Chondrocyte (in vitro differentiated cells): ENCODE data around the gene DNAJC22. TPM values are rescaled to one million over a fixed set of nuclear protein-coding genes. Genes with fewer than 3 reads are reported as not detected.

Experiments used
- DNase-seq: peaks from one replicate; pipeline ENCODE4 v3.0.0; 2021; ENCODE audit warnings: mixed read lengths, low spot score
- H3K27ac Mint-ChIP-seq: one replicate; pipeline ENCODE4 v1.8.0; 2021; ENCODE audit warnings: mild to moderate bottlenecking, moderate library complexity, mixed read lengths; ENCODE audit not compliant: unreplicated experiment
- H3K27me3 Mint-ChIP-seq: 2 replicates; pipeline ENCODE4 v1.8.0; 2021; ENCODE audit warnings: low read depth, mixed read lengths
- H3K36me3 Mint-ChIP-seq: 2 replicates; pipeline ENCODE4 v1.8.0; 2021; ENCODE audit warnings: low read depth, mixed read lengths
- H3K4me1 Mint-ChIP-seq: 2 replicates; pipeline ENCODE4 v1.8.0; 2021; ENCODE audit warnings: low read depth, mild to moderate bottlenecking, mixed read lengths
- H3K4me3 Mint-ChIP-seq: one replicate; pipeline ENCODE4 v1.8.0; 2021; ENCODE audit warnings: mild to moderate bottlenecking, moderate library complexity, mixed read lengths; ENCODE audit not compliant: unreplicated experiment
- H3K9me3 Mint-ChIP-seq: 2 replicates; pipeline ENCODE4 v1.8.0; 2021; ENCODE audit warnings: low read depth, mixed read lengths
- CTCF ChIP-seq: fragments of 200-600 bp; sonication (generic); IDR thresholded peaks from 2 replicates; pipeline ENCODE4 v1.5.0; 2021; ENCODE audit warnings: antibody characterized with exemption, mild to moderate bottlenecking, moderate library complexity
- total RNA-seq: library from RNA; stranded (reverse); gene quantifications from 3 replicates; pipeline ENCODE4 v1.2.1, GENCODE V29; 2021

DNAJC22 gene
- total RNA-seq, 1 donor from 2014 or later: 0.50 TPM

- no peak for TF ChIP-seq CTCF
- H3K36me3 Mint-ChIP-seq: no peaks in the 10 kb centered on the region
- no peak for DNase-seq
- no peaks in the 10 kb centered on the region for H3K9me3 Mint-ChIP-seq
- peaks cover 49% of the 10 kb centered on the region for H3K4me1 Mint-ChIP-seq
- peak overlapping the region; percentile 17 for H3K27ac Mint-ChIP-seq
- peak overlapping the region; percentile 65 for H3K4me3 Mint-ChIP-seq
- H3K27me3 Mint-ChIP-seq: peaks cover 17% of the 10 kb centered on the region
Observed at GRCh38 chr12:49342914-49343731, 3.6 kb upstream of the DNAJC22 start.

DNA sequence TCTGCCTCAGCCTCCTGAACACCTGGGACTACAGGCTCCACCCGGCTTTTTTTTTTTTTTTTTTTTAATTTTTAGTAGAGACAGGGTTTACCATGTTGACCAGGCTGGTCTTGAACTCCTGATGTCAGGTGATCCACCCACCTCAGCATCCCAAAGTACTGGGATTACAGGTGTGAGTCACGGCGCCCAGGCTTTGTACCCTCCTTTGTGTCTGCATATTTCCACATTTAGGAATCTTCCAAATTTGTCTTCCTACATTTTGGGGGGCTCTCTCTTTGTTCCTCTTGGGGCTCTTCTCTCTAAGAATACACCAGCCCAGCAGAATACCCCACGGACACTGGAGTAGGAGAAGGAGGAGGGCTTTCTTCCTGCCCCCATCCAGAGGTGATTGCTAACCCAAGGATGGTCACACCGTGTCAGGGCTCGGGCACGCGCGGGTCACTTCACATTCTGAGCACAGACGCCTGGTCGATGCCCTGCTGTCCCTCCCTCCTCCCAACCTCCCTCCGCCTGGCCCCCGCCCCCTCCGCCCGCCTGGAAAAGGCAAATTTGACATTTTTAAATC, 2.1 kb upstream of the DNAJC22 start:
- no peak overlapping the region for H3K27ac Mint-ChIP-seq
- no peak overlapping the region for H3K4me3 Mint-ChIP-seq
- H3K36me3 Mint-ChIP-seq: no peaks in the 10 kb centered on the region
- DNase-seq: no peak
- peaks cover 39% of the 10 kb centered on the region for H3K4me1 Mint-ChIP-seq
- H3K9me3 Mint-ChIP-seq: no peaks in the 10 kb centered on the region
- H3K27me3 Mint-ChIP-seq: peaks cover 17% of the 10 kb centered on the region
- TF ChIP-seq CTCF: no peak

- H3K36me3 Mint-ChIP-seq: no peaks in the 10 kb centered on the region
- no peaks in the 10 kb centered on the region for H3K9me3 Mint-ChIP-seq
- H3K27me3 Mint-ChIP-seq: peaks cover 17% of the 10 kb centered on the region
- peak; percentile 8 for TF ChIP-seq CTCF
- H3K4me3 Mint-ChIP-seq: peak overlapping the region; percentile 65
- no peak for DNase-seq
- peaks cover 32% of the 10 kb centered on the region for H3K4me1 Mint-ChIP-seq
- H3K27ac Mint-ChIP-seq: no peak overlapping the region
Observed at GRCh38 chr12:49345051-49345824, 1.4 kb upstream of the DNAJC22 start.

DNA sequence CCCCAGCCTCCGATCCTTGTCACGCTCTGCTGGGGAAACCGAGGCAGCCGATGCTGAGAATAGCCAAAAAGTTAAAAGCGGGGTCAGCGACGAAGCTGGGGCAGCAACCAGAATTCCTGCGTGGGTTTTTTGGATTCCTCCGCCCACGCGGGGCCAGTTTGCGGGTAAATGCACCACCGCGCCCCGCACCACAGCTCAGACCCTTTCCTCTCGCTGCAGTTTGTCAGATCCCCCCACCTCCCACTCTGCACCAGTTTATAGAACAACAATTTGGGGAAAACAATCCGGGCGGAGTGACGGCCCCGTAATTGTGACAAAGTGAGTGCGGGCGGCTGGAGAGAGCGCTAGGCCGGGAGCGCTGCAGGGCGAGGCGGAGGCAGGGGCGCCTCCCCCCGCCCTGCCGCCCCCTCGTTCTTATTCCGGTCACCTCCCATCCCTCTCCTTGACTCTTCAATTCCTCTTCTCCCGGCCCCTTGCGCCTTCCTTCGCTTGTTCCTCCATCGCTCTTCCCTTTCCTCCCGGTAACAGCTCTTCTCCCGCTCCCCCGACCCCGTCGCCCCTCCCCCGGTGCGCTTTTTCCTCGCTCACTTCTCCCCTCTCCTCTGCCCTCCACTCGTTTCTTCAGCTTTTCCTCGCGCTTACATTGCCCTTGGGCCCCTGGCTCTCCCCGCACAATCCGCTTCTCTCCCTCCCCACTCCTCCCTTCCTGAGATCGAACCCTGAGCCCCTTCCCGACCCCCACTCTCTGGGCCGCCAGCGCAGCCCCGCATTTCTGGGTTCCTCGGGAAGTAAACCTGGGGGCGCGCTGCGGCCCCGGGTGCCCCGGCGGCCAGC, 646 bp upstream of the DNAJC22 start:
- H3K4me3 Mint-ChIP-seq: peak overlapping the region; percentile 65
- H3K27ac Mint-ChIP-seq: no peak overlapping the region
- H3K4me1 Mint-ChIP-seq: peaks cover 32% of the 10 kb centered on the region
- no peaks in the 10 kb centered on the region for H3K9me3 Mint-ChIP-seq
- no peak for TF ChIP-seq CTCF
- DNase-seq: no peak
- H3K36me3 Mint-ChIP-seq: no peaks in the 10 kb centered on the region
- H3K27me3 Mint-ChIP-seq: peaks cover 17% of the 10 kb centered on the region
